Lung (tissue), 12 donors: ENCODE data around the gene ENOX2. TPM values are rescaled to one million over a fixed set of nuclear protein-coding genes. Genes with fewer than 3 reads are reported as not detected.

Experiments used
- ATAC-seq: fragments of 200-7000 bp; cut with Tn5 transposase; one replicate; pipeline ENCODE4 v1.9.1; 2020; ENCODE audit warnings: moderate number of reproducible peaks; ENCODE audit not compliant: insufficient read depth, low FRiP score
- DNase-seq, 3 donors: peaks; one replicate each; pipeline ENCODE4 v3.0.0-alpha.2; 2013 to 2017
- H3K27ac ChIP-seq, 2 donors: one replicate each; pipeline ENCODE4 v1.5.1; 2013; ENCODE audit warnings: mild to moderate bottlenecking in 2 of 2, moderate library complexity in 2 of 2, control low read depth in 1 of 2, inconsistent platforms in 1 of 2, low read depth in 1 of 2, low read length in 1 of 2
- H3K27me3 ChIP-seq, 3 donors: one replicate each; pipeline ENCODE4 v1.5.1; 2013; ENCODE audit warnings: low read length in 2 of 3; ENCODE audit not compliant: control insufficient read depth in 3 of 3, insufficient read depth in 3 of 3
- H3K36me3 ChIP-seq, 4 donors: one replicate each; pipeline ENCODE4 v1.5.1; 2013; ENCODE audit warnings: low read length in 4 of 4, mild to moderate bottlenecking in 1 of 4, moderate library complexity in 1 of 4; ENCODE audit not compliant: control insufficient read depth in 4 of 4, insufficient read depth in 4 of 4
- H3K4me1 ChIP-seq, 5 donors: one replicate each; pipeline ENCODE4 v1.5.1; 2013; ENCODE audit warnings: low read length in 5 of 5, mild to moderate bottlenecking in 2 of 5, moderate library complexity in 1 of 5; ENCODE audit not compliant: control insufficient read depth in 5 of 5, insufficient read depth in 5 of 5
- H3K4me3 ChIP-seq: one replicate; pipeline ENCODE4 v1.5.1; 2013; ENCODE audit warnings: mild to moderate bottlenecking, control low read depth, moderate library complexity
- H3K9ac ChIP-seq, 2 donors: one replicate each; pipeline ENCODE4 v1.5.1; 2013; ENCODE audit warnings: low read length in 2 of 2, control low read depth in 1 of 2; ENCODE audit not compliant: insufficient read depth in 1 of 2
- H3K9me3 ChIP-seq, 4 donors: one replicate each; pipeline ENCODE4 v1.5.1; 2013; ENCODE audit warnings: low read length in 3 of 4, mild to moderate bottlenecking in 1 of 4, moderate library complexity in 1 of 4; ENCODE audit not compliant: control insufficient read depth in 4 of 4, insufficient read depth in 3 of 4
- WGBS, 2 donors: extraction: QIAGEN DNeasy Blood & Tissue Kit; methylation state at CpG; one replicate each; pipeline ENCODE4 v1.1.7; 2013; 5-methylcytosine and 5-hydroxymethylcytosine counted together
- polyA plus RNA-seq, 2 donors: library from polyadenylated mRNA; stranded (reverse); fragments of 200-250 nt; gene quantifications; one replicate each; pipeline ENCODE4 v1.2.1, GENCODE V29; 2013
- total RNA-seq, 2 donors: library from RNA; depleted of rRNA in 1 of 2; stranded (reverse); fragments of >200 nt in 1 of 2; gene quantifications; one replicate each; pipeline ENCODE4 v1.2.1, GENCODE V29; 2014 to 2021
- TF ChIP-seq, protein P1 (sequence below): IDR thresholded peaks from 2 replicates; pipeline ENCODE4 v1.5.1; 2012; ENCODE audit warnings: mild to moderate bottlenecking; ENCODE audit errors: control extremely low read depth, extremely low read depth
- donor health status: control.
- donor health status: control.
- donor health status: Bipolar disorder and iron deficiency.
- donor health status: healthy.
- donor health status: DM: yes; HTN: yes; CAD: no.

ENOX2 gene
- total and polyA plus RNA-seq, 4 donors: 3.4 to 15.8 (median 10.8) TPM

DNA sequence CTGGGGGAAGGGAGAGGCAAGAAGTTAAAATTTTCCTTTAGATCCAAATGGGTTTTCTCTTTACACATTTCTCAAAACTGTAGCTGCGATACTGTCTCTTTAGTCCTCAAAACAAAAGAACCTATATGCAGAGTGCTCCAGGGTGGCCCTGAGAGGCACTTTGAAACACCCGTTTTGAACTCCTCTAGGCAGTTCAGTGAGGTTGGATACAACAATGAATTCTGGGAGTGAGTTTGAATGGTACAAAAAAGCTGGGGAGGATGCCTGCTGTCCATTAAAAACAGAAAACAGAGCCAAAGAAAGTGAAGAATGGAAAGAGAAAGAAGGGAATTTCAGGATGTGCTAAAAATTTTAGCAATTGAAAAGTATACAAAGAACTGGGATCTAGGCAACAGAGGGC is 23.1 kb downstream of the ENOX2 start:
- Histone ChIP-seq H3K4me3 (no peak overlapping the region), H3K4me1 (peaks cover 0 to 4% (median 0%) of the 10 kb centered on the region in 5 donors), H3K36me3 (no peaks in the 10 kb centered on the region), H3K9ac (no peak overlapping the region), H3K9me3 (peaks cover 0 to 3% (median 0%) of the 10 kb centered on the region in 4 donors), H3K27me3 (peaks cover 0 to 10% (median 8%) of the 10 kb centered on the region in 3 donors), H3K27ac (no peak overlapping the region)
- ATAC-seq (no peak), DNase-seq (no peak)
- TF ChIP-seq, protein P1, sequence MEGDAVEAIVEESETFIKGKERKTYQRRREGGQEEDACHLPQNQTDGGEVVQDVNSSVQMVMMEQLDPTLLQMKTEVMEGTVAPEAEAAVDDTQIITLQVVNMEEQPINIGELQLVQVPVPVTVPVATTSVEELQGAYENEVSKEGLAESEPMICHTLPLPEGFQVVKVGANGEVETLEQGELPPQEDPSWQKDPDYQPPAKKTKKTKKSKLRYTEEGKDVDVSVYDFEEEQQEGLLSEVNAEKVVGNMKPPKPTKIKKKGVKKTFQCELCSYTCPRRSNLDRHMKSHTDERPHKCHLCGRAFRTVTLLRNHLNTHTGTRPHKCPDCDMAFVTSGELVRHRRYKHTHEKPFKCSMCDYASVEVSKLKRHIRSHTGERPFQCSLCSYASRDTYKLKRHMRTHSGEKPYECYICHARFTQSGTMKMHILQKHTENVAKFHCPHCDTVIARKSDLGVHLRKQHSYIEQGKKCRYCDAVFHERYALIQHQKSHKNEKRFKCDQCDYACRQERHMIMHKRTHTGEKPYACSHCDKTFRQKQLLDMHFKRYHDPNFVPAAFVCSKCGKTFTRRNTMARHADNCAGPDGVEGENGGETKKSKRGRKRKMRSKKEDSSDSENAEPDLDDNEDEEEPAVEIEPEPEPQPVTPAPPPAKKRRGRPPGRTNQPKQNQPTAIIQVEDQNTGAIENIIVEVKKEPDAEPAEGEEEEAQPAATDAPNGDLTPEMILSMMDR: no peak
- WGBS, 2 donors: 68 to 79% methylated on average over 2 of the region's 2 CpGs

GRCh38 chrX:130878350-130879341 is 24.4 kb downstream of the ENOX2 start:
- Histone ChIP-seq H3K9ac (no peak overlapping the region), H3K36me3 (no peaks in the 10 kb centered on the region), H3K4me1 (peaks cover 0 to 4% (median 0%) of the 10 kb centered on the region in 5 donors), H3K4me3 (no peak overlapping the region), H3K27me3 (peaks cover 0 to 10% (median 8%) of the 10 kb centered on the region in 3 donors), H3K27ac (no peak overlapping the region), H3K9me3 (peaks cover 0 to 3% (median 0%) of the 10 kb centered on the region in 4 donors)
- no peak for DNase-seq
- ATAC-seq: no peak
- TF ChIP-seq, protein P1: no peak
- 43 to 54% methylated on average over 7 of the region's 7 CpGs for WGBS, 2 donors

GRCh38 chrX:130877892-130878341 is 25.1 kb downstream of the ENOX2 start:
- Histone ChIP-seq H3K4me1 (peaks cover 0 to 4% (median 0%) of the 10 kb centered on the region in 5 donors), H3K27me3 (peaks cover 0 to 10% (median 8%) of the 10 kb centered on the region in 3 donors), H3K36me3 (no peaks in the 10 kb centered on the region), H3K27ac (no peak overlapping the region), H3K4me3 (no peak overlapping the region), H3K9ac (no peak overlapping the region), H3K9me3 (peaks cover 0 to 3% (median 0%) of the 10 kb centered on the region in 4 donors)
- ATAC-seq (no peak), DNase-seq (no peak)
- TF ChIP-seq, protein P1: no peak
- 39 to 86% methylated on average over 1 of the region's 1 CpG for WGBS, 2 donors
